Fibroblast of the aortic adventitia (primary cell): Measurements from ENCODE around the gene STIM2. TPM values are rescaled to one million over a fixed set of nuclear protein-coding genes. Genes with fewer than 3 reads are reported as not detected.

Experiments
- DNase-seq: peaks from one replicate; pipeline ENCODE4 v3.0.0-alpha.2; 2010; ENCODE audit warnings: low read depth
- H3K4me3 ChIP-seq: 2 replicates; pipeline ENCODE4 v1.5.1; 2011; ENCODE audit warnings: low read depth, mild to moderate bottlenecking, control low read depth, low read length, moderate library complexity
- total RNA-seq: library from RNA; depleted of rRNA; stranded (reverse); fragments of >200 nt; gene quantifications from 2 replicates; pipeline ENCODE4 v1.2.3, GENCODE V29; 2012; ENCODE audit warnings: low replicate concordance
- TF ChIP-seq, protein P1 (sequence below): IDR thresholded peaks from 2 replicates; pipeline ENCODE4 v1.5.1; 2011; ENCODE audit warnings: mild to moderate bottlenecking, low read length, control low read depth, inconsistent platforms; ENCODE audit not compliant: insufficient read depth

STIM2 gene
- total RNA-seq, 1 donor: 31.2 TPM

DNA sequence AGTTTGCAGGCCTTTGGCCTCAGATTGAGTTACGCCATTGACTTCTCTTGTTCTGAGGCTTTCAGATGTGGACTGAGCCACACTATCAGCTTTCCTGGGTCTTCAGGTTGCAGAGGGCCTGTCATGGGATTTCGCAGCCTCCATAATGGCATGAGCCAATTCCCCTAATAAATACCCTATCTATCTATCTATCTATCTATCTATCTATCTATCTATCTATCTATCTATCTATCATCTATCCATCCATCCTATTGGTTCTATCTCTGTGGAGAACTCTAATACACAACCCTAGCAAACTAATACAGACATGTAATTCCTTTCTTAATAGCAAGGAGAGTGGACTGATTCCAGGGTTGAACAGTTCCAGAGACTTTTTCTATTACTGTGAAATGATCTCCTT is 9.5 kb upstream of the STIM2 start:
- TF ChIP-seq, protein P1, sequence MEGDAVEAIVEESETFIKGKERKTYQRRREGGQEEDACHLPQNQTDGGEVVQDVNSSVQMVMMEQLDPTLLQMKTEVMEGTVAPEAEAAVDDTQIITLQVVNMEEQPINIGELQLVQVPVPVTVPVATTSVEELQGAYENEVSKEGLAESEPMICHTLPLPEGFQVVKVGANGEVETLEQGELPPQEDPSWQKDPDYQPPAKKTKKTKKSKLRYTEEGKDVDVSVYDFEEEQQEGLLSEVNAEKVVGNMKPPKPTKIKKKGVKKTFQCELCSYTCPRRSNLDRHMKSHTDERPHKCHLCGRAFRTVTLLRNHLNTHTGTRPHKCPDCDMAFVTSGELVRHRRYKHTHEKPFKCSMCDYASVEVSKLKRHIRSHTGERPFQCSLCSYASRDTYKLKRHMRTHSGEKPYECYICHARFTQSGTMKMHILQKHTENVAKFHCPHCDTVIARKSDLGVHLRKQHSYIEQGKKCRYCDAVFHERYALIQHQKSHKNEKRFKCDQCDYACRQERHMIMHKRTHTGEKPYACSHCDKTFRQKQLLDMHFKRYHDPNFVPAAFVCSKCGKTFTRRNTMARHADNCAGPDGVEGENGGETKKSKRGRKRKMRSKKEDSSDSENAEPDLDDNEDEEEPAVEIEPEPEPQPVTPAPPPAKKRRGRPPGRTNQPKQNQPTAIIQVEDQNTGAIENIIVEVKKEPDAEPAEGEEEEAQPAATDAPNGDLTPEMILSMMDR: no peak
- DNase-seq: no peak
- H3K4me3 ChIP-seq: no peak overlapping the region

DNA sequence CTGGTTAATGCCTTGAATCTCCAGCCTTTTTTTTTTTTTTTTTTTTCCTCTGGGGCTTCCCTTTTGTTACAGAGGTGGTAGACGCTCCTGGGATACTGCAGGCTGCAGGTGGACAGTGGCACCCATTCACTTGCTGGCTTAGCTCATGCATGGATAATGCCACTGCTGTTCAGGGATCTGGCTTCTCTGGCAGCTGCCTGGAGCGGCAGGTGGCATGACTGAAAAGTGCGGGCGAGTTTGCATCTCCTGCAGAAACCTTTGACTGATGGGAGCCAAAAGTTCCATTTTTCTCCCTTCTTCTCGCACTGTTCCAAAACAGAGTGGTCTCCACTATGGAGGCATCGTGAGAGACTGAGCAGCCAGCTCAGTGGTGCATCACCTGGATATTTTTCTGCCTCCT is 5.9 kb upstream of the STIM2 start:
- no peak for DNase-seq
- no peak overlapping the region for H3K4me3 ChIP-seq
- TF ChIP-seq, protein P1: no peak

DNA sequence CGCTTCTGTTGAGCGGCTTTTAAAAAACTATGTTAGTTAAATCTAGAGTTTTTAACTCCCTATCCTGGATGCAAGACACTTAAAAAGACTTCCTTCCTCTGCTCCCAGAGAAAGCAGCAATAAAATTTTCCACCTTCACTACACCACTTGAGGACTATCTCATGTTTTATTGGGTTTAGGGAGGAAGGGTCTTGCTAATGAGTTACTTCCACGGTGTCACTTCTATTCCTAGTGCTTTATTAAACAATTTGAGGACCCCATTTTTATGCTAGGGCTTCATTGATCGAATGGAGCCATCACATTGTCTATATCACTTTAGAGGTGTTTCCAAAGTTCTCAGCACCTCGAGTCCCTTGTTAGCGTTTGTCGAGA is 3.7 kb upstream of the STIM2 start:
- TF ChIP-seq, protein P1: no peak
- H3K4me3 ChIP-seq: peak overlapping the region; percentile 93
- no peak for DNase-seq

GRCh38 chr4:26857278-26858034 is 3.2 kb upstream of the STIM2 start:
- TF ChIP-seq, protein P1: no peak
- peak overlapping the region; percentile 93 for H3K4me3 ChIP-seq
- peak; percentile 85 for DNase-seq

GRCh38 chr4:26858035-26858918 is 2.4 kb upstream of the STIM2 start:
- TF ChIP-seq, protein P1: no peak
- peak overlapping the region; percentile 93 for H3K4me3 ChIP-seq
- DNase-seq: no peak

- H3K4me3 ChIP-seq: peak overlapping the region; percentile 93
- no peak for DNase-seq
- TF ChIP-seq, protein P1: no peak
Measured at GRCh38 chr4:26858947-26859401, 1.7 kb upstream of the STIM2 start.
